Hematopoietic multipotent progenitor cell treated with erythropoietin and hydrocortisone succinate and interleukin-3 and kit ligand, for 4 days (in vitro differentiated cells): ENCODE measurements around the gene PFN4.
"Not testable (repeated sequence)": the region's sequence is repeated elsewhere in the genome, so short reads cannot be mapped to it uniquely, and the experiment has no call there.

Experiments used
- DNase-seq: peaks from one replicate; pipeline ENCODE4 v3.0.0-alpha.2; 2015

The PFN4 gene

GRCh38 chr2:24110660-24111303 is 12.4 kb downstream of the PFN4 start:
- DNase-seq: no peak

DNA sequence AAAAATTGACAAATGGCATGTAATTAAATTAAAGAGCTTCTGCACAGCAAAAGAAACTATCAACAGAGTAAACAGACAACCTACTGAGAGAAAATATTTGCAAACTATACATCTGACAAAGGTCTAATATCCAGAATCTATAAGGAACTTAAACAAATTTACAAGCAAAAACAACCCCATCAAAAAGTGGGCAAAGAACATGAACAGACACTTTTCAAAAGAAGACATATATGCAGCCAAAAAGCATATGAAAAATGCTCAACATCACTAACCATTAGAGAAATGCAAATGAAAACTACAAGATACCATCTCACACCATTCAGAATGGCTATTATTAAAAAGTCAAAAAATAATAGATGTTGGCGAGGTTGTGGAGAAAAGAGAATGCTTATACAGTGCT is 13.7 kb downstream of the PFN4 start:
- not testable (repeated sequence) for DNase-seq

GRCh38 chr2:24107336-24107735 is 15.8 kb downstream of the PFN4 start:
- DNase-seq: no peak

DNA sequence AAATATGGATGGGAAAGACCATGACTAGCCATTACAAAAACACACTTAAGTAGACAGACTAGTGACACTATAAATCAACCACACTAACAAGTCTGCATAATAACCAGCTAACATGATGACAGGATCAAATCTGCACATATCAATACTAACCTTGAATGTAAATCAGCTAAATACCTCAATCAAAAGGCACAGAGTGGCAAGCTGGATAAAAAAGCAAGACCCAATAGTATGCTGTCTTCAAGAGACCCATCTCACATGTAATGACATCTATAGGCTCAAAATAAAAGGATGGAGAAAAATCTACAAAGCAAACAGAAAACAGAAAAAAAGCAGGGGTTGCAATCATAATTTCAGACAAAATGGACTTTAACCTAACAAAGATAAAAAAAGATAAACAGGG is 16.3 kb downstream of the PFN4 start:
- DNase-seq: no peak

DNA sequence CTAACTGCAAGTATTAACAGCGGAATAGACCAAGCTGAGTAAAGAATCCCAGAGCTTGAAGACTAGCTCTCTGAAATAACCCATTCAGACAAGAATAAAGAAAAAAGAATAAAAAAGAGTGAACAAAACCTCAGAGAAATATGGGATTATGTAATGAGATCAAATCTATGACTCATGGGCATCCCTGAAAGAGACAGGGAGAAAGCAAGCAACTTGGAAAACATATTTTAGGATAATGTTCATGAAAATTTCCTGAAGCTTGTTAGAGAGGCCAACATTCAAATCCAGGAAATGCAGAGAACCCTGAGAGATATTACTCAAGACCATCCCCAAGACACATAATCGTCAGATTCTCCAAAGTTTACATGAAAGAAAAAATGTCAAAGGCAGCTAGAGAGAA is 17.3 kb downstream of the PFN4 start:
- DNase-seq: no peak

GRCh38 chr2:24104906-24105305 is 18.2 kb downstream of the PFN4 start:
- no peak for DNase-seq

DNA sequence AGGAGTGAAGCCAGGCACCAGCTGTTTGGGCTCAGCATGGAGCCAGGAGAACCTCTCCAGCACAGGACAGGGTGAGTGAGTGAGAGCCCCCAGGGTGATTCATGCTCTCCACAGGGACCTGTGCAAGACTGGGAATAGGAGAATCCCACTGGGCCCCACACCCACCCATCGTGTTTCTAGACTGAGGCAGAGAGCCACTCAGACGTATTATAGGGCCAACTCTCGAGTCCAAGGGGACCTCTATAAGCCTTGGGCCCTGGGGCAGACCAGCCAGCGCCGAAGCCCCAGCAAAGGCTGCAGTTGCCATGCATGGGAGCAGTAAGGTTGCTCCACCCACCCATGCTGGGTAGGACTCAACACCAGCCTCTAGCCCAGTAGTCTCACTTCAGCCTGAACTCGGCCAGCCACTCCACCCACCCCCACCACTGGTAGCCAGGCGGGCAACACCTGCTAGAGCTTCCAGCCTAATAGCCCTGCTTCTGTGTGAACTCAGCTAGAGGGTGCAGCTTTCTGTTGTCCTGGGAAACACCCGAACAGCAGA is 19.0 kb downstream of the PFN4 start:
- no peak for DNase-seq

DNA sequence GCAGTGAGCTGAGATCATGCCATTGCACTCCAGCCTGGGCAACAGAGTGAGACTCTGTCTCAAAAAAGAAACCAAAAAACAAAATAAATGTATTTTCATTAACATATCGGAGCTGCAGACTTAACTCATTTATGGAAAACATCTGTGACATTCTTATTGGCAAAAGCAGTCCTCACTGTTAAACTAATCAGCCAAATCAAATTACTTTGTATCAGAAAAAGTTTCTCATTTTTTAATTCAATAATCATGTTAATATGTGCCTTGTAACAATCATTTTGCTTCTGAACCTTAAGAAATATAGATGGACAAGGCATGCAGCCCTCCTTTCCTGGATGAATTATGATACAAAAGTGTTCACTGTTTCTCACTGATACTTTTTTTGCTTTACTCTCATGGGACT is 20.5 kb downstream of the PFN4 start:
- DNase-seq: no peak

GRCh38 chr2:24101992-24102391 is 21.1 kb downstream of the PFN4 start:
- DNase-seq: no peak

DNA sequence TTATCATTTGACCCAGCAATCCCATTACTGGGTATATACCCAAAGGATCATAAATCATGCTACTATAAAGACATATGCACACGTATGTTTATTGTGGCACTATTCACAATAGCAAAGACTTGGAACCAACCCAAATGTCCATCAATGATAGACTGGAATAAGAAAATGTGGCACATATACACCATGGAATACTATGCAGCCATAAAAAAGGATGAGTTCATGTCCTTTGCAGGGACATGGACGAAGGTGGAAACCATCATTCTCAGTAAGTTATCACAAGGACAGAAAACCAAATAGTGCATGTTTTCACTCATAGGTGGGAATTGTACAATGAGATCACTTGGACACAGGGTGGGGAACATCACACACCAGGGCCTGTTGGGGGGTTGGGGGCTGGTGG is 22.4 kb downstream of the PFN4 start:
- not testable (repeated sequence) for DNase-seq

DNA sequence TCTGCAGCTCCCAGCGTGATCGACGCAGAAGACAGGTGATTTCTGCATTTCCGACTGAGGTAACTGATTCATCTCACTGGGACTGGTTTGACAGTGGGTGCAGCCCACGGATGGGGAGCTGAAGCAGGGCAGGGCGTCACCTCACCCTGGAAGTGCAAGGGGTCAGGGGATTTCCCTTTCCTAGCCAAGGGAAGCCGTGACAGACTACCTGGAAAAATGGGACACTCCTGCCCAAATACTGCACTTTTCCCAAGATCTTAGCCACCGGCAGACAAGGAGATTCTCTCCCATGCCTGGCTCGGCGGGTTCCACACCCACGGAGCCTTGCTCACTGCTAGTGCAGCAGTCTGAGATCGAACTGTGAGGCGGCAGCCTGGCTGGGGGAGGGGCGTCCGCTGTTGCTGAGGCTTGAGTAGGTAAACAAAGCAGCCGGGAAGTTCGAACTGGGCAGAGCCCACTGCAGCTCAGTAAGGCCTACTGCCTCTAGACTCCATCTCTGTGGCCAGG is 27.9 kb downstream of the PFN4 start:
- DNase-seq: not testable (repeated sequence)

DNA sequence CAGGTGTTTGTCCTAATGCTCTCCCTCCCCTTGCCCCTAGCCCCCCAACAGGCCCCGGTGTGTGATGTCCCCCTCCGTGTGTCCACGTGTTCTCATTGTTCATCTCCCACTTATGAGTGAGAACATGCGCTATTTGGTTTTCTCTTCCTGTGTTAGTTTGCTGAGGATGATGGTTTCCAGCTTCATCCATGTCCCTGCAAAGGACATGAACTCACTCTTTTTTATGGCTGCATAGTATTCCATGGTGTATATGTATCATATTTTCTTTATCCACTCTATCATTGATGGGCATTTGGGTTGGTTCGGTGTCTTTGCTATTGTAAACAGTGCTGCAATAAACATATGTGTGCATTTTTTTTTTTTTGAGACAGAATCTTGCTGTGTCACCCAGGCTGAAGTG is 29.9 kb downstream of the PFN4 start:
- DNase-seq: not testable (repeated sequence)

- DNase-seq: no peak
These were observed 34.2 kb downstream of the PFN4 start for GRCh38 chr2:24088821-24089359.

DNA sequence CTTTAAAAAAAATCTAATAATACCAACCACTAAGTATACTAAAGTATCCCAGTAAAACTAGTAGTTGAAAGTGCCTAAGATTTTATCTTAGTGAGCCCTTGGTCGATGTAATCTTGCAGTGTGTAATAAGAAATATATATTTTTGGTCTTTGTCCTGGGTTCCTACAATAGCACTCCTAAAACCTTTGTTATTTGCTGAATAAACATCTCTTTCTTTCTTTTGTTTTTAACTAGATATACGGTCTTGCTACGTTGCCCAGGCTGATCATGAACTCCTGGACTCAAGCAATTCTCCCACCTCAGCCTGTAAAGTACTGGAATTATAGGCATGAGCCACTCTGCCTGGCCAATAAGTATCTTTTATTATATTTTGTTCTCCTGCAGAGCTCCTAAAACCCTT is 36.1 kb downstream of the PFN4 start:
- no peak for DNase-seq

DNA sequence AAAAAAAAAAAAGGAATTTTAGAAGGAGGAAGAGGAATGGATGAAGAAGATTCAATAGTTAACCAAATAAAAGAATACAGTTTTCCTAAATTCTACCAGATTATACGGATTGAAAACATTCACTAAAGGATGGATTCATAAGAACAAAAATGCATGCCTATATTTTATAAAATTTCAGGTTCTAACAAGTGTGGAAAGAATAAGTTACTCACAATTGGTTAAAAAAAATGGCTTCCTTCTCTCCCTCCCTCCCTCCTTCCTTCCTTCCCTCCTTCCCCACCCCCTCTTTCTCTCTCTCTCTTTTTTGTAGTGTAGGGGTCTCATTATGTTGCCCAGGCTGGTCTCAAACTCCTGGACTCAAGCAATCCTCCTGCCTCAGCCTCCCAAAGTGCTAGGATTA is 36.9 kb downstream of the PFN4 start:
- DNase-seq: no peak

GRCh38 chr2:24085200-24085489 is 38.0 kb downstream of the PFN4 start:
- peak; percentile 69 for DNase-seq

DNA sequence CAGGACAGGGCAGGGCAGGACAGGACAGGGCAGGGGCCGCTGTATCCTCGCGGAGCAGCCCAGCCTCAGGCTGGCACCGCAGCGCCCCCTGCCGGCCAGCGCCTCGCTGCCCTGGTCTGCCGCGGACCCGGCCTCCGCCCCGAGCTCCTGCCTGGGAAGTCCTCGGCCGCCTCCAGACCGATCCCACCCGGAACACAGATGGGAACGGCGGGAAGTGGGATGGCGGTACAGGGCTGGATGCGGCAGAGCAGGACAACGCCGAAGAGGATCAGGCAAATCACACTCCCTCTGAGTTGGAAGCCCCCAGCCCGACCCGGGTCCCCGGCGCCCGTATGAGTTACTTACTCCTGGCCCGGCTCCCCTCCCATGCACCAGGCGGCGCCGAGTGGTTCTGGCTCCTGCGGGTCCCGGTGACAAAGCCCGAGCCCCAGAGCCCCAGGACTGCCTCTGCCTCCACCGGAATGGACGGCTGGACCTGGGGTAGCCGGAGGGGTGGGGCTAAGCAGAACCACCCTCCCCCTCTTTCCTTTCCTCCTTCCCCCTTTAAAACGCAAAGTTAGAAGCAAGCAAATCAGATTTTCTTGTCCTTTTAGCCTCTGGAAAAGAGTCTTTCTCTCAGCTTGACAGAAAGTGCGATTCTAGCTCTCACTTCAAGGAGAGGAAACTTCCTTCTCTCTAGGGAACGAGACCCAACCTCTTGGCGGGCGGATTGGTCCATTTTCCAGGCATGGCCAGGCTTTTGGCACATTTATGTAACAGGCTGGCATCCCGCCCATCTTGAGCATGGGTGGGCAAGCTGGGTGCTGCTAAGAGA is 38.5 kb downstream of the PFN4 start, which contains the start of gene TP53I3:
TP53I3 (minus strand) TSS at position 449 of the 814 bp plus-strand sequence. CDS start 508 bp downstream, outside the sequence.
- DNase-seq: peak; percentile 93

DNA sequence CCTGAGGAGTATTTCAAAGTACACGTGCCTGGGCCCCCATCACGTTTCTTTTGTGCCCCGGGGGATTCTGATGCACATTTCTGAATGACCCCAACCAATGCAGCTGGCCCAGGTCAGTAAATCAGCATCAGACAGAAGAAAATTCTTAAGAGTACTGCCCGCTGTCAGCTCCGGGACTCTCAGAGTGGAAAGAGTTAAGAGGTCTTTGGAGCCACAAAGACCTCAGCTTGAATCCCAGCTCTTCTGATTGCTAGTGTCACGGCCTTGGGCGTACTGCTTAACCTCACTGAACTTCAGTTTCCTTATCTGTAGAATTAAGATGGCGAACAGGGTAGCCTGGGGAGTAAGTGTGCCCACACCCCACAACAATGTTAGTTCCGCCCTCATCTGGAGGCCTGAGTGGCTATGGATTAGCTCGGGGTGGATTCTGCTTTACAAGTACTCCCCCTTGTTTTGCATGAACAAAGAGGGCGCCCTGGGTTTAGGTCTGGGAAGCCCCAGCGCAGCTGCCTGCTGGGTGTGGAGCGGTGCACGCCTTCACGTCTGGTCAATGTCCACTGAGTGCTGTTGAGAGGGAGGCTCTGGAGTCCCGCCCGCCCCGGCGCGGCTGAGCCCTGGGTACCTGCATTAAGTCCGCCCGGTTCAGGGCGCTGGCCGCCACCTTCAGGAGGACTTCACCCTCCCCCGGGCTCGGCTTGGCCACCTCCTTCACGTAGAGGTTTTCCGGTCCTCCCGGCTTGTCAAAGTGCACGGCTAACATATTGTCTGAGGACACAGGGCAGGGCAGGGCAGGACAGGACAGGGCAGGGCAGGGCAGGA is 39.4 kb downstream of the PFN4 start:
- peak; percentile 98 for DNase-seq

DNA sequence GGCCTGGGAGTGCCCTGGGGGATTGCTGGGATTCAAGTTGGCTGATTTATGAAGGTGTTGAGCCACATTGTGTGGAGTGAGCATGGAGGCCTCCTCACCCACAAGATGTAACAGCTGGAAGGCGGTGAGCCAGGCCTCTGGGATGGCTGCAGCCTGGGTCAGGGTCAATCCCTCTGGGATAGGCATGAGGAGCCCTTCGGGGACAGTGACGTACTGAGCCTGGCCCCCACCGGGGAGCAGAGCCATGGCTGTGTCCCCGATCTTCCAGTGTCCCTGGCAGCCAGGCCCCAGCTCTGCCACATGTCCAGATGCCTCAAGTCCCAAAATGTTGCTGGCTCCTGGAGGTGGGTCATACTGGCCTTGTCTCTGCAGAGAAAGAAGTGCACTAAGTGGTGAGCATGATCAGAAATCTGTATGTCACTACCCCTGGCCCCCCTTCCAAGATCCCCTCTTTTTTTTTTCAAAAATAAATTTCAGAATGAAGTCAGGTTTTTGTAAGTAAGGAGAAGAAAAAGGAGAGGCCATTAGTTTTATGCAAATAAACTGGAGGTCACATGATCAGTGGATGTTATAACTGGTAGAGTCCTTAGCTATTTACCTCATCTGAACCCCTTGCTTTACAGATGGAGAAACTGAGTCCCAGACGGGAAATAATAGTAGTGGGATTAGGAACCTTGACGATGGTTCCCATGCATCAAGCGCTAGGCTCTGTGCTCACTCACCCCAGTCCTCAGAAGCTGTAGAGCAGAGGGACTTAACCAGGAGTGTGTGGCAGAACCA is 40.2 kb downstream of the PFN4 start:
- DNase-seq: no peak

DNA sequence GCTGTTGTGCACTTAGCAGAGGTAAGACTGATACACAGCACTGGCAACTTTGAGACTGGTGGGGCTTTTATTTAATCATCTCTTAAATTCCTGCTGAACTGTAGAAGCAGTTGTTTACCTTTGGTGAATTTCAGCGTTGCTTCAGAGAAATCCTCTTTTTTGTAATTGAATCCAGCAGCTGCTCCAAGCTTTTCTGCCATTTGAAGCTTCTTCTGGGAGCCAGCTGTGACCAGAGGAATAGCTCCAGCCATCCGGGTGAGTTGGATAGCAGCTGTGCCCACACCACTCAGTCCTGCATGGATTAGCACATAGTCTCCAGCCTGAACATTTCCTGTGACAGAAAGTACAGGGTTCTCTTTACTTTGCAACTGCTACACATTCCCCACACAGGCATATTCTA is 42.4 kb downstream of the PFN4 start:
- DNase-seq: no peak

GRCh38 chr2:24077879-24078278 is 45.3 kb downstream of the PFN4 start:
- DNase-seq: peak; percentile 42

DNA sequence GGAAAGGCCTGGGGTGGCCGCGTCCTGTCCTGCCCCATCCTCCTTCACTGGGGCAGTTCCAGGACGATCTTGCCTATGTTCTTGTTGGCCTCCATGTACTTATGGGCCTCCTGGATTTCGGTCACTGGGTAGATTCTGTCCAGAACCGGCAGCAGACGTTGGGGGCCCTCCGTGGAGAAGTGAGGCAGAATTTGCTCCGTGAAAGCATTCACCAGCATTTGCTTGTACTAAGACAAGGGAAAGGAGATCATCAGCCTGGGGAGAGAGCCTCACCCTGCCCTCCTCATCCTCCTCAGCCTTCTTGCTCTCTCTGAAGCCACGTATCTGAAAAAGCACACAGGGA is 45.6 kb downstream of the PFN4 start:
- no peak for DNase-seq
